Activated T-cell treated with anti-CD3 and anti-CD28 coated beads, Interleukin-2, amount 50 U/mL, for 48 hours (primary cell): ENCODE results near the gene EXOC3L2.
"Not testable (repeated sequence)": the region's sequence is repeated elsewhere in the genome, so short reads cannot be mapped to it uniquely, and the experiment has no call there.

Experiments used
- DNase-seq, 2 experiments: peaks; one replicate each; pipeline ENCODE4 v3.0.0-alpha.2; 2020

Gene EXOC3L2

DNA sequence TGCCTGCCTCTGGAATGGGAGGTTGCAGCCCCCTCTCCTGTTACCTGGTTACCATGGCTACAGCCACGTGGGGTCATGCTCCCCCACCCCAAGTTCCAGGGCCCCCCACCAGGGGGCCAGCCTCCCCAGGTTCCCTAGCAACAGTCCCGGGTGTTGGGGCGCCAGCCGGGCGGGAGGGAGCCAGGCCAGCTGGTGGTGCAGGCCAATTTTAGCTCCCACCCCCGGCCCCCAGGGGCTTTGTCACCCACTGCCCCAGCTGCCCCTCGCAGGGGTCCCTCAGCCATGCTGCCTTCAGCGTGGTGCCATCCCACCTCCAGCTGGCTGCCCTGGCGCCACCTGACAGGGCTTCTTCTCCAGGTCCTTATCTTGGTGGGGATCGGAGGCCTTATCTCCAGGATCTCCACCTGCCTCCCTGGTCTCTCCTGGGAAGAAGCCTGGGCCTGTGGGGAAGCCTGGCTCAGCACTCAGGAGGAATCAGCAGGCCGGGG is 8.9 kb upstream of the EXOC3L2 start:
- peak in 1 of 2 experiments; percentile 36 for DNase-seq

DNA sequence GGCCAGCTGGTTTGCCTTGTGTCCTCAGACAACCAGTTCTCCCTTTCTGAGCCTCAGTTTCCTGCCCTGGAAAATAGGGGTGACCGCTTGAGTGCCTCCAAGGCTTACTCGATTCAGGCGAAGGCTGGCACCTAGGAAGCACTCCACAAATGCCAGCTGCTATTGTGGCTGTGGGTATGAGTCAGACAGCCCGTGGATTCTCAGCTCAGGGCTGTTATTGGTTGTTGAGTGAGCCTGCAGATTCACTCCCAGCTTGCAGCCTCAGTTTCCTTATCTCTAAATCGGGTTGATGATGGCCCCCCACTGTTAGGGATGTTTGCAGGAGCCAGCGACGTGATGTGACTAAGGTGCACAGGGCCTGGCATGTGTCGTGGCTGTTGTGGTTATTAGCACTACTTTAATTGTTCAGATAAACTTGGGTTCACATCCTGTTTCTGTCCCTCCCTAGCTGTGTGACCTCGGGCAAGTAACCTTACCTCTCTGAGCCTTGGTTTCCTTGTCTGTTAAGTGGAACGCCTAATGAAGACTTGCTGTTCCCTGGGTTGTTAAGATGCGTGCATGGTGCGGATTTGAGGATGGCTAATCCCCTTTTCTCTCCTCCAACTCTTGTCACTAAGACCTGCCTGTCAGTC is 8.3 kb upstream of the EXOC3L2 start:
- peak; percentile 28 for DNase-seq

DNA sequence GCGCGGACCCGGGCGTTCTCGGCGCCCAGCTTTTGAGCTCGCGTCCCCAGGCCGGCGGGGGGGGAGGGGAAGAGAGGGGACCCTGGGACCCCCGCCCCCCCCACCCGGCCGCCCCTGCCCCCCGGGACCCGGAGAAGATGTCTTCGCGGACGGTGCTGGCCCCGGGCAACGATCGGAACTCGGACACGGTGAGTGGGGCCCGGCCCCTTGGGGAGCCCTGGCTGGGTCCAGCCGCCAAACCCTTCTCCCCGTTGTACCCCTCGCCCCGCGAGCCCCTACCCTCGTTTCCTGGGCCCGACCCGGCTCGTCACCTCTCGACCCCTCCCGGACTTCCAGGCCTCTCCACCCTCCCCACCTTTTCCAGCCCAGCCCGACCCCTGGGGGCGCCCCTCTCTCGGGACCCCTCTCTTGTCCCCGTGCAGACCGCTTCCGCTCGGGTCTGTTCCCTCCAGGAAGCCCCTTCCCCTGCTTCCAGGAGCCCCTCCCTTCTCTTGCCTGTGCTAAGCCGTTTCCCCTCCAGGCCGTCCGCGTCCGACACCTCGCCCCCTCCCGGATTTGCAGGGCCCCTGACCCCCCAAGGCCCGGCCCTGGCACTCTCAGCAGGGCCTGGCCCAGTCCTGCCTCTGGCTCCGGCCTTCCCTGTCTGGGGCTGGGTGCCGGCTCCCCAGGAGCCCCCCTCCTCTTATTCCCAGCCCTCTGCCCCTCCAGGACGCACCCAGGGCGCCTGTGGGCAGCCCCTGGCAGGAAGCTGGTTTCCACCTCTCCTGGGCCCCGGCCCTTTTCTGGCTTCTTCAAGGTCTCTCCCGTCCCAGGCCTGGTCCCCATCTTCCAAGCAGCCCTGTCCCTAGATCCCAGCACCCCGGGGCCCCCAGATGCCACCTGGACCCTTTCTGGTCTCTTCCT is 6.5 kb upstream of the EXOC3L2 start:
- peak; percentile 31 to 45 for DNase-seq

DNA sequence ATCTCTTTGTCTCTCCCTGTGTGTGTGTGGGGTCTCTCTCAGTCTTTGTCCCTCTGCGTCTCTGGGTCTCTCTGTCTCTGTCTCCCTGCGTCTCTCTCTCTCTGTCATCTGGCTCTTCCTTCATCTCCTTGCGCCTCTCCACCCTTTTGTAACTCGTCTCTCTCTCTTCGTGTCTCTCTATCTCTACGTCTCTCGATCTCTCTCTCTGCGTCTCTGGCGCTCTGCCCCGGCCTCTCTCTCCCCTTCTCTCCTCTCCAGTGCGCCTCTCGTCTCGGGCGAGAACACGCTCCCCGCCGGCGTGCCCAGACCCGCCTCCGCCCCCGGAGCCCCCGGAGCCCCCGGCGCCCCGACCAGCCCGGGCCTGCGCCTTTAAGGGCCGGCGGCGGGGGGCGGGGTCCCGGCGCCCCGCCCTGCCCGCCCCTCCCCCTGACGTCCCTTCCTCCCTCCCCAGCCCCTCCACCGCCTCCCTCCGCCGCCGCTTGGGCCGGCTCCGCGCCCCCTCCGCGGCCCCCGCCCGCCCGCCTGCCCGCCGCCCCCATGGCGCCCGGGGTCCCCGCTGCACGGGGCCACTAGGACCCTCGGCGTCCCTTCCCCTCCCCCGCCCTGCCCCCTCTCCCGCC is 5.7 kb upstream of the EXOC3L2 start, which contains the start of gene MARK4:
Gene MARK4, plus strand, starts transcription at position 440 of the 620 bp plus-strand sequence. CDS start 318 bp downstream, outside the sequence.
- peak; percentile 78 to 79 for DNase-seq

DNA sequence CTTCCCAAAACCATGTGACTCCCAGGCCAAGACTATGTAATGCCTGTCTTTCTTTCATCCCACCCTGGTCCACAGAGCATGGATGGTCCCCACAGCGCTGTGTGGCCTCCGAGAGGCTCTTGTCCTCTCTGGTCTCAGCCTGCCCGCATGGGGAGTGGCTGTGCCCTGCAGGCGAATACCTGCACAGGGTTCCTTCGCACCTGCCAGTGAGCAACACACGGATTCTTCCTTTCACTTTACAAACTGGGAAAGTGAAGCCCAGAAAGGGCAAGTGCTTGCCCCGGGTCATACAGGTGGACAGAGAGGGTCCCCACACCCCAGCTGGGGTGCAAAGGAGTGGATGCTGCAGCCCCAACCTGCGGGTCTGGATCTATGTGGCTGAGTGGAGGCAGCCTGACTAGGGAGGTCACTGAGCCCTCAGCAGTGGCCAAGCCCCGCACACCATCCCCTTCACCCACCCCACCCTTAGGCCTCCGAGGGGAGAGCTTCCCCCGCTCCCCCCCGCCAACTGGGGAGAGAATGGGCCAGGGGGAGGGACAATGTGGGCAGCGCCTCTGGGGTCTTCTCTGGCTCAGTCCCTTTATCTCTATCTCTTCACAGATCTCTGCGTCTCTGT is 5.1 kb upstream of the EXOC3L2 start:
- DNase-seq = no peak

DNA sequence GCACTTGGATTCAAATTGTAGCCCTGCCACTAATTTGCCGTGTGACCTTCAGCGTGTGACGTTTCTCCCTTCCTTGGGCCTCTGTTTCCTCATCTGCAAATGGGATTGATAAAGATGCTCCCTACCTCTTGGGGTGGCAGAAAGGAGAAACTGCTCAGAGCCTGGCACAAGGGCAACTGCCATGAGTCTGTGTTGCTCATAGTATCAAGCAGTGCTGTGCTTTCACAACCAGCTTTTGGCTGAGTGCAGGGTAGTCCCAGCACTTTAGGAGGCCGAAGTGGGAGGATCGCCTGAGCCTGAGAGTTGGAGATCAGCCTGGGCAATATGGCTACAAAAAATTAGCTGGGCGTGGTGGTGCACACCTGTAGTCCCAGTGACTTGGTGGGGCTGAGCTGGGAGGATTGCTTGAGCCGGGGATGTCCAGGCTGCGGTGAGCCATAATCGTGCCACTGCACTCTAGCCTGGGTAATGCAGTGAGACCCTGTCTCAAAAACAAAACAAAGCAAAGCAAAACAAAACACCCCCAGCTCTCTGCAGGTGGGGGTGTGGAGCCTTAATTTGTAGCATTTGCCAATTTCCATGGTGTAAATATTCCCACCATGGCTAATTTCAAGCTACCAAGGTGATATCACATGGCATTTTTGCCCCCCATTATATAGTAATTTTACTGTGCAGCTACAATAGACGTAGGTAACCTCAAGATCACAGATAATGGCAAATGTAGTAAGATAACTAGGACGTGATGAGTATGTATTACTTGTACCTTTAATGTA is 4.2 kb upstream of the EXOC3L2 start:
- no peak for DNase-seq

DNA sequence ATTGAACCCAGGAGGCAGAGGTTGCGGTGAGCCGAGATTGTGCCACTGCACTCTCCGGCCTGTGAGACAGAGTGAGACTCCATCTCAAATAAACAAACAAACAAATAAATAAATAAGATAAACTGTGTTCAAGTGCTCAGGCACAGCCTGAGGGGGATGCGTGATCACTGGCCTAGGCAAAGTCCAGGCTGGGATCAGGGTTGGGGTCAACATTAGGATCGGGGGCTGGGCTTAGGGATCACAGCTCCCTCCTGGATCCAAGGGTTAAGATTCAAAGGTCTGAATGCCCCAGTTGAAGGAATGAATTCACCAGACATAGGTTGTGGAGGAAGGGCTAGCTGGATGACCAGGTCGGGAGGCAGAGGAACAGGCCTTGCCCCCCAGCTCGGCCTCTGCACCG is 1.9 kb upstream of the EXOC3L2 start:
- DNase-seq = no peak

DNA sequence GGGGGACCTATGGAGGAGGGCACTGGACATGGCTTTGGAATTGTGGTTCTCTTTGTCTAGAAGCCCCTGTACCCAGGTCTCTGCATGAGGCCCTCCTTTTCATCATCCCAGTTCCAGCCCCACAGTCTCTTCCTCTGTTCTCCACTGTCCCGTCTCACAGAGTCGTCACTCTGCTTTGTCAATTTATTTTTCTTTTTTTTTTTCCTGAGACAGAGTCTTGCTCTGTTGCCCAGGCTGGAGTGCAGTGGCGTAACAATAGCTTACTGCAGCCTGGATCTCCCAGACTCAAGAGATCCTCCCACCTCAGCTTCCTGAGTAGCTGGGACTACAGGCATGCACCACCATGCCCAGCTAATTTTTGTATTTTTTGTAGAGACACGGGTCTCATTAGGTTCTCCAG is 619 bp upstream of the EXOC3L2 start:
- DNase-seq = no peak

DNA sequence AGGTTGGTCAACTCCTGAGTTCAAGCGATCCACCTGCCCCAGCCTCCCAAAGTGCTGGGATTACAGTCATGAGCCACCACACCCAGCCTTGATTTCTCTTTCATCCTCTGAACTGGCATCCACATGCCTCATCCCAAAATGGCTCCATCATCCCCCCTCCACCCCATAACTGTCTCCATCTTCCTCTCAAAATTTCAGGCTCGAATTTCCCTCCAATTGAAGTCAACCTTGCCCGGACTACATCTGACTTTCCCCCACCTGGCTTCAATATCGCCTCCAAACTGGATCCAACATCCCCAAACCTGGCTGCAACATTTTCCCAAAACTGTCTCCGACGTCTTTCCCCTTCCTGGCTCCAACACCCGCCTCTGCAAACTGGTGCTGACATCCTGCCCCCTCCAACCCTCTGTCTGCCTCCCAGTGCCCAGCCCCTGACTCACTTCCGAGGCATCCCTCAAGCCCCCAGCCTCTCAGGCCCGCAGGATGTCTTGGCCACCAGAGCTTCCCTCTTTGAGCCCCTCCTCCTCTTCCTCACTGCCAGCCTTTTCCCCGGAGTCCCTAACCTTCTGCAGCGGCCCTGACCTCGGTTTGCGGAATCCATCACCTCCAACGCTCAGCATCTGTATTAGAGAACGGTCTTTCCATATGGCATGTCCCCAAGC is 943 bp downstream of the EXOC3L2 start:
- no peak for DNase-seq

DNA sequence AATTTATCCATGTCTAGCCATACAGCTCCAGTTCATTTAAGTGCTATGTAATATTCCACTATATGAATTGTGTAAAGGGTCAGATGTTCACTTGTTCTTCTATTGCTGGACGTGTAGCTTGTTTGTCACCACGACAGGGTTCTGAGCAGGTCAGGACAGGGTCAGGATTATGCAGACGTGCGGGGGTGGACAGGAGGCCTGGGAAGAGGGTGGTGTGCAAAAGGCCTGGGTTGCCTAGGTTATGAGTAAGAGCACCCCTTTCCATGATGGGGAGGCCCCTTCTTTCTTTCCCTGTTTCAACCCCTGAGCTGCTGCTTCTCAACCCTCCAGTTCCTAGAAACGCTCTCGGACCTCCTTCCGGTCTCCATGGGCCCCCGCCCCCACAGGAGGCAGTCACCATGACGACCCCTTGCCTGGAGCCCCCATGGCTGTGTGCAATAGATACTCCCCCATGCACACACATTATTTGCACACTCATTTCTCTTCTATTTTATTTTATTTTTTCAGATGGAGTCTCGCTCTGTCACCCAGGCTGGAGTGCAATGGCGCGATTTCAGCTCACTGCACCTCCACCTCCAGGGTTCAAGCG is 2.0 kb downstream of the EXOC3L2 start:
- no peak for DNase-seq

DNA sequence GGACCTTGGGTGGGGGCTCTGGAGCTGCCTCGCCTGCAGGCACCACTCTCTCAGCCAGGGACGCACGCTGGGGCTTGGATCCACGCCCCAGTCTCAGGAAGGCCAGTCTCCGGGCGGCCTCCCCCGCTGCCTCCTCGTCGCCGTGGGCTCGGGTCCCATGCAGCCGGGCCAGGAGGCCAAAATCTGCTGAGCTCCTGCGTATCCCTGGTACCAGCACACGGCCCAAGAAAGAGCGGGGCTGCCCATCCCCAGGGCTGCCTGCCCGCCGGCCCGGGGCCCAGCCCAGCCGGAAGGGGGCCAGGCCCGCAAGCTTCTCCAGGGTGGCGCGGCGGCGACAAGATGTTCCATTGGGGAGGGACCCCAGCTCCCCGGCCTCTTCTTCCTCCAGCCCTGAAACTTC is 6.7 kb downstream of the EXOC3L2 start:
- DNase-seq = no peak

DNA sequence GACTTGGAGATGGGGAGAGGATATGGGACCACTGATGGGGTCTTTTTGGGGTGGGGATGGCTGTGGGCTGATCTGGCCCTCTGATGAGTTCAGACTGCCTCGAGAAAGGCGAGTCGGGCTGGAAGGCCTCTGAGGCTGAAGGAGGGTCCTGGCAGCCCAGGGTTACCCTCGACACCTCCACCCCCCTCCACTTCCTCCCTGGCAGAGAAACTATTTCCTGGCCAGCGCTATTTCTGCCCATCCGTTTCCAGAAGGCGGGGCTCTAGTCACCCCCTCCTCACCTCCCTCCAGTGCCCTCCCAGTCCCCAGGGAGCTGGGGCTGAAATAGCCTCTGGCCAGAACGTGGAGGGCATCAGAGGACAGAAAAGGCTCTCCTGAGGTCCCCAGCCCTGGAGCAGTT is 9.7 kb downstream of the EXOC3L2 start:
- DNase-seq = no peak

DNA sequence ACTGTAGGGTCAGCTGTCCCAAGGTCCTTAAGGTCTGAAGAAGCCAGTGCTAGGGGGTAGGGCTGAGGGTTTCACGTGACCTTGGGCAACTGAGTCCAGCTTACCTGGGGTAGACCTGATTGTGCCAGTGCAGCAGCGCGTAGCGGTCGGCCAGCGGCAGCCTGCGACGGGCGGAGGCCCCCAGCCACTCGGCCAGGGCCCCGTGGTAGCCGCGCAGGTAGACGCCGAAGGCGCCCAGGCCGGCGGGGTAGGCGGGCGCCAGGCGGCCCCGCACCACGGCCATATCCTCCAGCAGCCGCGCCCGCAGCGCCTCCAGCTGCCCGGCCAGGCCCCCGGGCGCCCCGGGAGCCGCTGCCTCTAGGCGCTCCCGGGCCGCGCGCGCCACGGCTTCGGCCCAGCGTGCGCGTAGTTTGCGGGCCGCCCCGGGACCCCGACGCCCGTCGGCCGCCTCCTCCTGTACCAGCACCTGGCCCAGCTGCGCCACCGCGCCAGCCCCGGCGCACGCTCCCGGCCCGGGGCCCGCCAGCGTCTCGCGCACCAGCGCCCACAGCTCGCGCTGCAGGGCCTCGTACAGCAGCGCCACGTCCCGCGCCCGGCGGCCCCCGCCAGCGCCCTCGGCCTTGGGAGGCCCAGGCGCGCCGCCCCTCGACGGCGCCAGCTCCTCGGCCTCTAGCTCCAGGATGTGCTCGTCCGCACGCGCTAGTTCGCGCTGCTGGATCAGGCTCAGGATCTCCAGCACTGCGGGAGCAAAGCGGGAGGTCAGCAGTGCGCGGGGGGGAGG is 10.9 kb downstream of the EXOC3L2 start:
- no peak for DNase-seq

DNA sequence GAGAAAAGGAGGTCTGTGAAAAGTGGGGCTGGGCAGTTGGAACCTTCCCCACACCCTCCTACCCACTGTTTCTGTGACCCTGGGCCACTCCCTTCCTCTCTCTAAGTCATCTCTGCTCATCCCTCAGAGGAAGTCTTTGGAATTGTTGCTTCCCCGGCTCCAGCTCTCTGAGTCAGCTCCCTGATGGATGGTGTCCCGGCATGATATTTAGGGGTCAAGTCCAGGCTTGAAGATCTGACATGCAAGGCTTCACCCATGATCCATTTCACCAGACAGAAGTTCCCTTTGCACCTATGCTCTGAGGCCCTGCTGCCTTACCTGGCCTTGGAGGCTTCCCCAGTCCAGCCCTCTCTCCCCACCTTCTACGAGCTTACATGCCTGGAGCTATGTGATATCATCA is 13.3 kb downstream of the EXOC3L2 start:
- no peak for DNase-seq

DNA sequence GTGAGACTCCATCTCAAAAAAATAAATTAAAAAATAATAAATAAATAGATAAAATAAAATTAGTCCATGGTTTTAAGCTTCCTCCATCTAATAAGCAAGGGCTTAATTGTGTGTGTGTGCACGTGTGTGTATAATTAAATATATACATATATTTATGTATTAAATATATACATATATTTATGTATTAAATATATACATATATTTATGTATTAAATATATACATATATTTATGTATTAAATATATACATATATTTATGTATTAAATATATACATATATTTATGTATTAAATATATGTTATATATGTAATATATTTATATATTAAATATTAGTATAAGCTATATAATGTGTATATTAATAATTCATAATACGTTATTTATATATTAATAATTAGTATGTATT is 16.2 kb downstream of the EXOC3L2 start:
- not testable (repeated sequence) for DNase-seq

DNA sequence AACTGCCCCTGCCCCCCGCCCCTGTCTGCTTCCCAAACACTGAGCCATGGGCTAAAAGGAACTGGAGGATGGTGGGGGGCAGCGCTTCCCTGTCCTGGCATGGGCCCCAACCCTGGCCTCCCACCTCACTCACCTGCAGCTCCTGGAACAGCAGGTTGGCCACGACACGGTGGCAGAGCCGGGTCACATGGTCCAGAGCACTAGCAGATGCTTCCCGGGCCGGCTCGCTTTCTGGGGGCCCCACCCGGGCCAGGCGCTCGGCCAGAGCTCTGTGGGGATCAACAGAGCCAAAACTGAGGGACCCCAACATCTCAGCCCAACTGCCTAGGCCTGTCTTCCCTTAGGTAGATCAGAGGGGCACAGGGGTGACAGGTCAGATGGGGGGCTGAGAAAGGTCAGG is 20.6 kb downstream of the EXOC3L2 start:
- DNase-seq = no peak

DNA sequence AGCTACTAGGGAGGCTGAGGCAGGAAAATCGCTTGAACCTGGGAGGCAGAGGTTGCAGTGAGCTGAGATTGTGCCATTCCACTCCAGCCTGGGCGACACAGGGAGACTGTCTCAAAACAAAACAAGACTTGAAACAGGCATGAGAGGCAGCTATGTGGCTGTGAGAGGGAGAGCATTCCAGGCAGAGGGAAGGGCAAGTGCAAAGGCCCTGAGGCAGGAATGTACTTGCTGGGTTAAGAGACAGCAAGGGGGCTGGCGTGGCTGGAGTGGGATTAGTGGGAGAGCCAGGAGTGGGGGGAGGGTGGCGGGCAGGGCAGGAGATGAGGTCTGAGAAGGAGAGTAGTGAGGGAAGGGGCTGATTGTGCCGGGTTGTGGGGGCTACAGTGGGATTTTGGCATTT is 21.3 kb downstream of the EXOC3L2 start:
- DNase-seq = no peak

DNA sequence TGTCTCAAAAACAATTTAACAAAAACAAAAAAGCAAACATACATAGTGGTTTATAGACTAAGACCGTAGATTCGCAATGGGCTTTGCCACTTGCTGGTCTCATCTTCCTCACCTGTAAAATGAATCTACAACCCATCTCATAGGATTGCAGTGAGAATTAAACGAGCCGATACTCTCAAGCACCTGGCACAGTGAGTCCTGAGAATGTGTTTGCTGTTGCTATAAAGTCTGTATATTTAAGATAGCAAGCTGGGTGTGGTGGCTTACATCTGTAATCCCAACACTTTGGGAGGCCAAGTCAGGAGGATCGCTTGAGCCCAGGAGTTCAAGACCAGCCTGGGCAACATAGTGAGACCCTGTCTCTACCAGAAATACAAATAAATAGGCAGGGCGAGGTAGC is 22.5 kb downstream of the EXOC3L2 start:
- DNase-seq = no peak

DNA sequence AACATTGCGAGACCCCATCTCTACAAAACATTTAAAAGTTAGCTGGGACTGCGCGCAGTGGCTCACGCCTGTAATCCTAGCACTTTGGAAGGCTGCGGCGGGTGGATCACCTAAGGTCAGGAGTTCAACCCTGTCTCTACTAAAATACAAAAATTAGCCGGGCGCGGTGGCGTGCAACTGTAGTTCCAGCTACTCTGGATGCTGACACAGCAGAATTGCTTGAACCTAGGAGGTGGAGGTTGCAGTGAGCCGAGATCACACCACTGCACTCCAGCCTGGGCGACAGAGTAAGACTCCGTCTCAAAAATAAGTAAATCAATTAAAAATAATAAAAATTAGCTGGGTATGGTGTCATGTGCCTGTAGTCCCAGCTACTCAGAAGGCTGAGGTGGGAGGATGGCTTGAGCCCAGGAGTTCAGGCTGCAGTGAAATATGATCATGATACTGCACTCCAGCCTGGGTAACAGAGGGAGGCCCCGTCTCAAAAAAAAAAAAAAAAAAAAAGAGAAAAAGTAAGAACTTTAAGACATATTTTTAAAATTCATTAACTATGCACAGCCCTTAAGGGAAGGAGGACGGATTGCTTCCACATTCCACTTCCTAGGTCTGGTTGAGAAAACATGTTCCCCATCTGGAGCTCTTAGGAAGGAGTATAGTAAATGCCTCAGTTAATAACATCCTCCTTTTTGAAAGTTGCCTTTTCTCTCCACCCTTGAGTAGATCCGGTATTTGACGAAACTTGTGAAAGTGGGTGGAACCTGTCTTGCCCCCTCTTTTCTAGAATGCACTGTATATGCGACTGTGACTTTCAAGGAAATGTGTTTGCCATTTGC is 26.1 kb downstream of the EXOC3L2 start:
- DNase-seq = no peak

DNA sequence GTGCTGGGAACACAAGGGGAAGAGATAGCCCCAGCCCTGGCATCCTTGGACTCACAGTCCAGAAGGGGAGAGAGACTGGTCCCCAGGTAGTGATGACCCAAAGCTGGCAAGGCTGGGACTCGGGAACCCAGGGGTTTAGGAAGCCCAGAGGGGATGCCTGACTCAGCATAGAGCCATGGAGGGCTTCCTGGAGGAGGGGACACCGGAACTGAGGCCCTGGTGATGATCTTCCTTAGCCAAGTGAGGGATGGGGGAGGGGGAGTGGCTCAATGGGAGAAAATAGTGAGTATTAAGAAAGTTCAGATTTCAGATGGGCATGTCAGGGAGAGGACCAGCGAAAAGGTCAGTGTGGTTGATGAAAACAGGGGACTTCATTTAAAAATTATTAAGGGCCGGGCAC is 26.8 kb downstream of the EXOC3L2 start:
- DNase-seq = no peak
